ENCODE measurements around the gene STRIT1.

- TF ChIP-seq CTCF (conservative IDR thresholded peaks at IDR 0.05 in 1 of 2, IDR thresholded peaks at IDR 0.05 in 1 of 2; ENCODE audit: extremely low read depth in 1 of 2, insufficient read depth in 1 of 2, low read depth in 1 of 2, low read length in 2 of 2) (no peak), EZH2 (IDR thresholded peaks at IDR 0.05; ENCODE audit: borderline replicate concordance, low read length) (no peak)
Measured at GRCh38 chr3:155244216-155244615, 49.3 kb downstream of the STRIT1 start.
